OCI-LY3 (cell line): Measurements from ENCODE around the gene CDH3.

Source experiments
- EZH2phosphoT487 ChIP-seq: fragments of 200-600 bp; shearing (Covaris generic); IDR thresholded peaks from 2 replicates; pipeline ENCODE4 v1.6.1; 2018; ENCODE audit warnings: antibody characterized with exemption, mixed run types, low read depth
- TF ChIP-seq, protein P1 (sequence below): fragments of 200-600, 300-600 bp; sonication (generic); IDR thresholded peaks from 2 replicates; pipeline ENCODE4 v1.5.1; 2014; ENCODE audit warnings: antibody characterized with exemption, low read length, low read depth

DNA sequence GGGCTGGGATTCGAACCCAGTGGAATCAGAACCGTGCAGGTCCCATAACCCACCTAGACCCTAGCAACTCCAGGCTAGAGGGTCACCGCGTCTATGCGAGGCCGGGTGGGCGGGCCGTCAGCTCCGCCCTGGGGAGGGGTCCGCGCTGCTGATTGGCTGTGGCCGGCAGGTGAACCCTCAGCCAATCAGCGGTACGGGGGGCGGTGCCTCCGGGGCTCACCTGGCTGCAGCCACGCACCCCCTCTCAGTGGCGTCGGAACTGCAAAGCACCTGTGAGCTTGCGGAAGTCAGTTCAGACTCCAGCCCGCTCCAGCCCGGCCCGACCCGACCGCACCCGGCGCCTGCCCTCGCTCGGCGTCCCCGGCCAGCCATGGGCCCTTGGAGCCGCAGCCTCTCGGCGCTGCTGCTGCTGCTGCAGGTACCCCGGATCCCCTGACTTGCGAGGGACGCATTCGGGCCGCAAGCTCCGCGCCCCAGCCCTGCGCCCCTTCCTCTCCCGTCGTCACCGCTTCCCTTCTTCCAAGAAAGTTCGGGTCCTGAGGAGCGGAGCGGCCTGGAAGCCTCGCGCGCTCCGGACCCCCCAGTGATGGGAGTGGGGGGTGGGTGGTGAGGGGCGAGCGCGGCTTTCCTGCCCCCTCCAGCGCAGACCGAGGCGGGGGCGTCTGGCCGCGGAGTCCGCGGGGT is 92.1 kb downstream of the CDH3 start, which contains the start of gene CDH1:
- TF ChIP-seq, protein P1, sequence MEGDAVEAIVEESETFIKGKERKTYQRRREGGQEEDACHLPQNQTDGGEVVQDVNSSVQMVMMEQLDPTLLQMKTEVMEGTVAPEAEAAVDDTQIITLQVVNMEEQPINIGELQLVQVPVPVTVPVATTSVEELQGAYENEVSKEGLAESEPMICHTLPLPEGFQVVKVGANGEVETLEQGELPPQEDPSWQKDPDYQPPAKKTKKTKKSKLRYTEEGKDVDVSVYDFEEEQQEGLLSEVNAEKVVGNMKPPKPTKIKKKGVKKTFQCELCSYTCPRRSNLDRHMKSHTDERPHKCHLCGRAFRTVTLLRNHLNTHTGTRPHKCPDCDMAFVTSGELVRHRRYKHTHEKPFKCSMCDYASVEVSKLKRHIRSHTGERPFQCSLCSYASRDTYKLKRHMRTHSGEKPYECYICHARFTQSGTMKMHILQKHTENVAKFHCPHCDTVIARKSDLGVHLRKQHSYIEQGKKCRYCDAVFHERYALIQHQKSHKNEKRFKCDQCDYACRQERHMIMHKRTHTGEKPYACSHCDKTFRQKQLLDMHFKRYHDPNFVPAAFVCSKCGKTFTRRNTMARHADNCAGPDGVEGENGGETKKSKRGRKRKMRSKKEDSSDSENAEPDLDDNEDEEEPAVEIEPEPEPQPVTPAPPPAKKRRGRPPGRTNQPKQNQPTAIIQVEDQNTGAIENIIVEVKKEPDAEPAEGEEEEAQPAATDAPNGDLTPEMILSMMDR = no peak
- no peak for TF ChIP-seq EZH2phosphoT487
